NCI-H146 (cell line): Measurements from ENCODE around the gene NR3C2.

Experiments used
- DNase-seq: peaks from one replicate; lab custom pipeline; 2025; lab: John Stamatoyannopoulos, UW

NR3C2 gene

DNA sequence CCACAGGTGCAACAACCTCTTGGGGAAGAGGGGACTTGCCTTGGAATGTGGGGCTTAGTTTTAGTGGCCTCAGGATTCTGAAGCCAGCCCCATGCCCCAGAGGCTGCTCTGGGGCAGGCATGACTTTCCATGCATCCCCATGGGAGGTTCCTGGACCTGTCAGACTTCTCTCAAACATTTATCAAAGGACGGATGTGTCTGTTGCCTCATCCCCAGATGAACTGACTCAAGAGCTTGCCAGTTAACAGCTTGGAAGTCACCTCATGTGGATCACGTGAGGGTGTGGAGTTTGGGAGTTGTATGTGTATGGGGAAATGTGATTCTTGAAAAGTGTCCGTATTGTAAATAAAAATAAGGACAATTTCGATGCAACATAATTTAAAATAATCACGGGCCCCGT lies 368.9 kb downstream of the NR3C2 start:
- DNase-seq = no peak

DNA sequence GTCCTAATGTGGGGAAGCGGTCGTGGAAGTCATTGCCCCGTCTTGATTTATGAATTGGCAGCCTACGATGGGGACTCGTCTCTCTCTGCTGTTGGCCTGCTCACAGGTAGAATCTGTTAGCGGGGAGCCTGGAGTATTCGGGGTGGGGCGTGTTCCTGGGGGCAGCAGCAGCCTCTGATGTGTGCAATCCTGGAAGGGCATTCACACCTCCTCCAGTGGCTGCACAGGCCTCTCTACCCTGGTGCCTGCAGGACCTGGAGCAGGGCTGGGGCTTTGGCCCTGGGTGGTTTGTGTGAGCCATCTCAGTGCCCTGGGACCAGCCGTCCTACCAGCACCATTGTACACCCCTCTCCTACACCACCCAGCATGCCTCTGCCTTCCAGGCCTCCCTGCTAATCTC lies 369.4 kb downstream of the NR3C2 start:
- DNase-seq = no peak

DNA sequence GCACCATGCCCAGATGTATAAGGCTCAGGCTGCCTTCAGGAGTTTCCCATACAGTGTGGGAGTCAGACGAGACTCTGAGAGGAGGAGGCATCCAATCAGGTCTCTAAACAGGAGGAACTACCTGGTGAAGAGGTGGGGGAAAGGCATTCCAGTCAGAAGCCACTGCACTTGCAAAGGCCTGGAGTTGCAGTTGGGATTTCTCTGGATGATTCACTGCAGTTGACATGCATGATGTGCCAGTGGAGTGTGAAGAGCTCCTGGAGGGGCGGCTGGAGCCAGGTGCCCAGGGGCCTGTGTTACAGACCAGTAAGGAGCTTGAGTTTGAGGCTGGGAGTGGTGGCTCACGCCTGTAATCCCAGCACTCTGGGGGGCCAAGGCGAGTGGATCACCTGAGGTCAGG lies 371.2 kb downstream of the NR3C2 start:
- DNase-seq = no peak

DNA sequence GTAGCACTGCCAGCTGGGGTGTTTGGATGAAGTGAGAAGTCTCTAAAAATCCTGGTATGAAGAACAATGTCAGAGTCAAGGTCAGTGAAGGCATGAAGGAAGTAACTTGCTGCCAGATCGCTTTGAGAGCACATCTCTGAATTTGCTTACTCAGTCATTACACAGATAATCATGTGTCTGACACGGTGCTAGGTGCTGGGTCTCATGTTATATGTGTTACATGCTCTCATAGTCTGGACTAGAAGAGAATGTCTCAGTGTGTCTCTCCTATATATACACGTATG lies 372.4 kb downstream of the NR3C2 start:
- no peak for DNase-seq

DNA sequence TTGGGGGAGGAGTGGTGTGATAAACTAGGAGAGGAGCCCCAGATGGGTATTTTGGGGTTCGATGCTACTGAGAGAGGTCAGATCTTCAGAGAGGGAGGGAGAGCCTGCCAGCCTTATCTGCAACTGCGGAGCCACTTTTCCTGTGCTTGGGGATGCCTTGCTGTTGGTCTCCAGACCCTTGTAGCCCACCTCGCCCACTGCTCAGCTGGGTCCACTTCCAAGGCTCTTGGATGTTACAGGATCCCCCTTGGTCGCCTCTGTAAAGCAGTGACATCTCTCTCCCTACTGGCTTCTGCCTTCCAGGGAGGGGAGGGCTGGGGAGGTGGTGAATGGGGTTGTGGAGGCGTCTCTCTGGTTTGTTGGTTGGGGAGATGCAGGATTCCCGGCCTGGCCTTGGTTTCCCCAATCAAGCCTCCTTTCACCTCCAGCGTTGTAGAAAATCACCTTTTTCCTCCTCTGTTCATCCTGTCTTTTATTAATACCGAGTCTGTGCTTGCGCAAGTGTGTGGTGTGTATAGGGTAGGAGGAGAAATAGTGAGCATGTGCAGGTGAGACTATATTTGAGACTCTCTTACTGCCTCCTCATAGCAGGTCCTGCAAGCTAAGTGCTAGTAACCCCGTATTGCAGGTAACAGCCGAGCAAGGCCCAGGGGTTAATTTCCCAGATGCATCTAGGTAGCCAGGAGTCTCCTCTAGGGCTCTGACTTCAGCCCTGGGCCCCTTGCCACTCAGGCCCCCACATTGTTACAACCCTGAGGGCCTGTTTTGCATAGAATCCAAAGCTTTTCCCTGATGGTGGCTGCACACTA lies 372.9 kb downstream of the NR3C2 start:
- DNase-seq = no peak

DNA sequence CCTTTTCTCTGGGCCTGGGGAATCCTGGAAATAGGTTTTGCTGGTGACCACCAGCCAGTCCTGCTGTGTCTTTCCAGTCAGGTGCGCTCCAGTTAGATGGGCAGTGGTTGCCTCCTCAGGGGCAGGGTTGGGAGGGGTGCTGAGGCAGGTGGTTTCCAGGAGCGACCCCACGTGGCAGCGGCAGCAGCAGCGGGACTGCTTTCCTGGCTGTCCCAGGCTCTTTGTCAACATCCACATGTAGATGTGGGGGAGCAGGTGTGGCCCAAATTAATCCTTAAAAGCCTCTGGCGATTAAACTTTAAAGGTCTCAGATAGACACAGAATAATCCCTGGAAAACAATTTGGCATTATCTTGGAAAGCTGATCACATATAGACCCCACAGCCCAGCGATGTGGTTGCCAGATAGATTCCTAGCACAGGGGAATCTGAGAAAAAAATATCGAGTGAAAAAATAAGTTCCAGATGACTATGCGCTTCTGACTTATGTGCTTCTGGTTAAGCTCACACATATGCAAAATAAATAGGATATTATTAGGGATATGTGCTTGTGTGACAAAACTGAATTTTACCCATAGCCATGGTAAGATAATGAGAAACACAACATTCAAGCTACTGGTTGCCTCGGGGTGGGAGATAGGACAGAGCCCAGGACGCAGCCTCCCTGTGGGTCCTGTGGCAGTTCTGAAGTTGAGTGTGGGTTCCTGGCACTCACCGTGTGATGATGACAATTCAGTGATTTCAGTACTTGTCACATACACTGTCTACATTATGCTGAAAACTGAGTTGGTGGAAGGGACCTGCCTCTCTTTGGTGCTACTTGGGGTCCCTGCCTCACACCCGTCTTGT lies 373.9 kb downstream of the NR3C2 start:
- no peak for DNase-seq

DNA sequence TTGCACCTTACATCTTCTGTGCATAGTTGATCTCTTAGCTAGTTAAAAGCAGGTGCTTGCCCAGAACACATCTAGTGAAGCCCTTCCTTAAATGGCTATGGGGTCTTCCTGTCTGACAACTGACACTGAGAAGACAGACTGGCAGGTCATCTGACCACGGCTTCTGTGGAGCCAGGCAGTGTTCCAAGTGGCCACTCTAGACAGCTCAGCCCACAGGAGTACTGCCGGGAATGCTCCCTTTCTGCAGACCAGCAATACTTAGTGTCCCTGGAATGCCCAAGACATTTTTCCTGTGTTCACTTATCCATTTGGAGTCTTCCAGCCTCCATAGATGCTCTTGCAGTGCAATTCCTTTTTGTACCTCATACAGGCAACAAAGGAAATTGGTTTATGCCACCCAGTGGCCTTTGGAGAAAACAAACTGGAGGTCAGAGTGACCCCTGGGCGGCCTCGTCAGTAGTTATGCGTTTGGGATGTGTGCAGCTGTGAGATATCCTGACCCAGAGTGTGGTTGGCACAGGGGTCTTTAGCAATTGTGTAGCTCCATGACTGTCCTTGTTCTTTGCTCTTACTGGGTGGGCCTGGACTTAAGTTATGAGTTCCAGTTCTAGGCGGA lies 374.8 kb downstream of the NR3C2 start:
- DNase-seq = no peak

DNA sequence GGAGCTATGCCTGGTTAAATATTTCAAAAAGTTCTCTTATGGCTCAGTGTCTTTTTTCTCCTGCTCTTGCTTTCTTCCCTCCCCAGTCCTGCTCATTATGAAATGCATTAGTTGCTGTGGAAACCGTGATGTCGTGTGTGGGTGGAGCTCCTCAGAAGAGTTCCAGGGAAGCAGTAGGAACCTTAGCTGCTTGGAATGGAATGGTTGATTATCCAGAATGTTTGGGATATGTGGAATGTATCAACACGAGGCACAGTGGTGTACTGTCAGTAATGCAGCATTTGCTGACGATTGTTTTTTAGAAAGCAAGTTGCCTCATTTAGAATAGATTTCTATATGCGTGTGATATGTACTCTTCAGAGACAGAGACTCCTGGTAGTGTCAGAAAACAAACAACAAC lies 377.1 kb downstream of the NR3C2 start:
- DNase-seq = no peak

DNA sequence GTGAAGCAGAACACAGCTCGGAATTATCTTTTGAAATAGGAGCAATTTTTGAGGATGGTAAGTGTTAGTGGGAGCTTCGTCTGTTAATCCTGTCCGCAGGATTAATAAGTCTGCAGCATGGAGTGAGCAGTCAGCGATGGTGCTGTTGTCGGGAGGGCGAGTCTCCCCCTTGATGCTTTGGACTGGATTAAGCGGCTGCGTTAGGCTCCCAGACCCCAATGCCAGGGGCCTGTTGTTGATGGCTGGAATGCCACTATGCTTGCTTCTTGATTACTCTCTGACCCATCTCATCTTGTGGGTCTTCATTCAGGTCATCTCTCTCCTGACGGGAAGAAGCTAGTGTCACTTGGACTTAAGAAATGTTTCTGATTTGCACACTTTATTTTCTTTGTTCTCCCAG lies 377.8 kb downstream of the NR3C2 start:
- no peak for DNase-seq

DNA sequence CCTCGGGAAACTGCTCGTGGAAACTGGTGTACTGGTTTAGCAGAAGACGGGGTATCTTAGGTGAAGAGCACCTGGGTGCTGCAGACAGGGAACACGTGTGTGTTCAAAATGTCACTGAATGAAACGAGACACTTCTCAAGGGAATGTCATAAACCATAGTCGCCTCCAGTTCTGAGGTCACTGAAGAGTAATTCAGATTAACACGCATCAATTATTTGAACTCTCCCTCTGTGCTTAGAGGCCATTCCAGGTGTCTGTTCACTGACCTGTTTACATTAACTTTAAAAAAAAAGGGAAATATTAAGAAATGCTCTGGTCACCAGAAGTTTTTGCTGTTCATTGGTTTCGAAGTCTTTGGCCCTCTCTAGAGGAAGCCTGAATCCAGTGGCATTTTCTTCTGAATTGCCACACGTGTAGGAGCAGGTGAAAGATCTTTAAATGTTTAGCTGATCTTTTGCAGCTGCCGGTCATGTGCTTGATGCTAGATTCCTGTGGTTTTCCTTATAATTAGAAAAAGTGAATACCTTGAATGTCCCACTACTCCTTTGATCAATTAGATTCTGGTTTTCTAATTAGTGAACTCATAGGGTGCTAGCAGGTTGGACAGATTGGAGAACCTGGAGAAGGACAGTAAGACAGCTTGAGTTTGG lies 379.8 kb downstream of the NR3C2 start:
- no peak for DNase-seq

DNA sequence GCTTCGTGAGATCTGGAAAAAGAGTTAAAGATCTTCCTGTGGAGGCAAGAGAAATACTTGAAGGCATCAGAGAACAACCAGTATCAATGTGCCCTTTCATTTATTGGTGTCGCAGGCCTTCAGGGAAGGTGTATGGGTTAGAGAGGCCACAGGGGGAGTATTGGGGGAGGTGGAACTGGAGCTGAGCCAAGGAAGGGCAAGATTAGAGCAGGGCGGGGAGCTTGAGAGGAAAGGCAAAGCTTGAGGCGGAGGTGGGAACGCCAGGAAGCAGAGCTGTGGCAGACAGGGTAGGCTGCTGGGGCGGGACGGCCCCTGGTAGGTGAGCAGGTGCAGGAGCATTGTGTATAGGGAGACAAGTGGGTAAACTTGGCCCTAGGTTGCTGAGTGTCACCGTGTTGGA lies 380.4 kb downstream of the NR3C2 start:
- no peak for DNase-seq

DNA sequence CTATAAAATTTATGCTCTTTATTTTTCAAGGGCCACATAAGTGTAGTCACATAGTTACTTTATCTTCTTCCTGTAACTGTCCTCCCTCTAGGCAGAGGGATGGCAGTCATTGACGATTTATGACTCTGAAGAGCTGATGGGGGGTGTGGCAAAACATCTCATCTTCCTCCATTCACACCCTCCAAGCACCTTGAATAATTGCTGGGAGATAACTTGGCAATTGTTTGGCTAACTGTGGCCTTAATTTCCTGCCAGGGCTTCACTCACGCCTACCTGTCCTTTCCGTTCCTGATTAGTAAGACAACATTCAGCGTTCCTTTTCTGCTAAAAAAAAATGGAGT lies 381.1 kb downstream of the NR3C2 start:
- DNase-seq = no peak

DNA sequence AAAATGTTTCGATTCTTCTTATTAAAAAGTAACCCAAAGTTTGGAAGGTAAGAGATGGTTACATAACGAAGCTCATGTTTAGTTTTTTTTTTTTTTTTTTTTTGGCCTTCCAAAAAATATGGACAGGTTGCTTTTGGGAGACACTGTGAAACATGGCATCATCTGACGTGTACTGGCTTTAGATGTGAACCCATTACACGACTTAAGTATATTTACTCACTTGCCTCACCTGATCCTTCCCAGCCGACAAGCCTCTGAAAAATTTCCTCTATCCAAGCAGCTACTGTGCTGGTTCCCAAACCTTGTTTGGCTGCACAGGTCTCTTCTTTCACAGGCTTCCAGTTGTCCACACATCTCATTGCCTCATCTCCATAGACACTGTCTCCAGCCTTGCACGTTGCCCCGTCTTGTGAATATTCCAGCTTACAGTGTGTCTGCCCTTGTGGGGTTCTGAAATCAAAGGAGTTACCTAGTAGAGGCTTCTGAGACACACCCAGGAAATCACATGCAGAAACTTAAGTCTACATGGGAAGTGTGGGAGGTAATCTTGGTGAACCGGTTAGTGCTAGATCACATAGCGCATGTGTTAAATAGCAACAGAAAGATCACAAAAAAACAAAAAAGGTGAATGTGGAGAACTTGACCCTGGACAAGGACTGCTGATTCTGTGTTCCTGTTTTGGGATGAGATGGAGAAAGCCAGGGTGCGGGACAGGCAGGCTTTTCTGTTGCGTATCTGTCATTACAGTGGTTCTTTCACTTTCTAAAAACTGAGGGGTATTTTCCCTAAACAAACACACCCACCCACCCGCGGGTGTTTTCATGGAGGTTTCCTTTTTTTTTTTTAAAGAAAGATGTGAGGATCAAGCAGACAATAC lies 381.7 kb downstream of the NR3C2 start:
- no peak for DNase-seq

DNA sequence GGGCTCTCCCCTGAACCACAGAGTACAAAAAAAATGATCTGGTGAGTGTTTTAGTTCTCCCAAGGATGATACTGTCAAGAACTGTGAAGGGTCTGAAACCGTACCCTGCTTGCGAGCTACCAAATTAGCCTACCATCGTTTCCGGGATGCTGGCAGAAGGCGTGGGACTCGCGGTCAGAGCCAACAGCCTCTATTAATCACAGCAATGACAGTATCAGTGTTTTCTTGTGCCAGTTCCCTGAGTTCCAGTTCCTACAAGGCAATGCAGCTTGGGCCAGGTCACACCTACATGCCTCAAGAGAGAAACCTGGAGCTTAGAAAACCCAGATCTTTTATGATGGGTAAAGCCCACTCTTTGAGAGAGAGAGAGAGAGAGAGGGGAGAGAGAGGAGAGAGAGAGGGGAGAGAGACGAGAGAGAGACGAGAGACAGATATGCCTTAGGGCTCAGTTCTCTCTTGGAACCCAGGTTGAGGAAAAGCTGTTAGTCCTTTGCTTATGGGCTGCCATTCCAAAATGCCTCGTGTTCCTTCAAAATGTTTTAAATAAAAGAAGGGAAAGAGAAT lies 382.5 kb downstream of the NR3C2 start:
- DNase-seq = no peak

DNA sequence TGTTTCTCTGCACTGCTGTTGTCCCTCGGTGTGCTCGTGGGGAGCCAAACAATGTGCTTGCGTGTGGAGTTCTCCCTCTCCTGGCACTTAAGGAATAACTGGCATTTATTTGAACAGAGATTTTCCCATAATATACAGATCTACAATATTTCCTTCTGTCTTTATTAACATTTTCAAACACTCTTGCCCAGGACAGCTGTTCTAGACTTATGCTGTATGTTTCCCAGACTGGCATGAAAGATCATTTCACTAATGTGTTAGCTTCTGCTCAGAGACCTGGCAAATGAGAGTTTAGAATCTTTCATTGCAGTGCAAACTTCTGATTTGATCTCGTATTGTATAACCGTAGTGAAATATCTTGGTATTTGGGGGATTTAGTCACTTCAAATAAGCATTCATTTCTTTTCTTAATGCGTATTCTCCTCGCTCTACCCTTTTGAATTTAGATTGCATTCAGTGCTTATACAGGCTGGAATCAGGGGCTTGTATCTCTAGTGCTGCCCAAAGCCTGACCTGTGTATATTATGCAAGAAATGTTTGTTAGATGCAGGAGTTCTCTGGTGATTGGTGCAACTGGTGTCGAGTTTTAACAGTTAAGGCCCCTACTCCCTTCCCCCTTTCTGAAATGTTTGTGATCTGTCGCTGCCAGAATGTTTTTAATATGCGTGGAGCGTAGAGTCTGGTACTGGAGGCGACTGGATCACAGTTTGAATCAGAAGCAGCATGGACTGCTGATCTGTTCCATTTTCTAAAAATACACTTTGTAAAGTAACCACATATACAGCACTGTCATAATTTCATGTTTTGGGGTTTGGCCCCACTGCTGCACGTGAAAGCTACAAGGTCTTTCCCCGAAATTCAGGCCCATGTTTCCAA lies 384.0 kb downstream of the NR3C2 start:
- no peak for DNase-seq

DNA sequence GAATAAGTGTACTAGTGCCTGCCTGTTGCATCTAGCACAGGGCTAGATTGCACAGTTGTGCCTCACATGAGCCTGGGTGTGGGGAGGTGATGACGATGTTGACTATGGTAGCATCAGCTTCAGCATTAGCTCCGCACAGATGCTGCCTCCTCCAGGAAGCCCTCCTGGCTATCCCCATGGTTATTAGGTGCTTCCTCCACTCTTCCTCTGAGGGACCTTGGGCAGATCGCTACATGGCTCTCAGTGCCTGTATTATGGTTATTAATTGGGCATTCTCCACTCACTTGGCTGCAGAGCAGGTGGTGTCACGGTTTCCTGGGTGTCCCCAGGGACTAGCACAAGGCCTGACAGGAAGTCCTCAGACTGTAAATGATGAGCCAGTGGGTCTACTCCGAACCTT lies 384.7 kb downstream of the NR3C2 start:
- DNase-seq = no peak

DNA sequence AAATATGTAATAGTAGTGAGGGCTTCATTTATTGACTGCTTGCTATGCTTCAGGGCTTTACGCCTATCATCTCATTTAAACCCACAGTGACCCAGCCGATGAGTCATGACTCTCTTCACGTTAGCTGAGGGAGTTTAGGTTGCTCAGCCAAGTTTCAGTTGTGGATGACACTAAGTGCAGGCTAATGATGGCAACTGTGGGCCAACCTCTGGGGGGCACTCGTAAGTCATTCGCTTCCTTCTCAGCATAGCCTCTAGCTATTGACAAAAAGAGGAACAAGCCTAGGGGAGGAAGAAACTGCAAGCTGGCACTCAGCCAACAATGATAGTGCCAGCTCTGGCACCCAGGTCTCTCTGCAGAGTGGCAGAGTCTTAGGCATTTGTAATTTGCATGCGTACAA lies 385.3 kb downstream of the NR3C2 start:
- no peak for DNase-seq

DNA sequence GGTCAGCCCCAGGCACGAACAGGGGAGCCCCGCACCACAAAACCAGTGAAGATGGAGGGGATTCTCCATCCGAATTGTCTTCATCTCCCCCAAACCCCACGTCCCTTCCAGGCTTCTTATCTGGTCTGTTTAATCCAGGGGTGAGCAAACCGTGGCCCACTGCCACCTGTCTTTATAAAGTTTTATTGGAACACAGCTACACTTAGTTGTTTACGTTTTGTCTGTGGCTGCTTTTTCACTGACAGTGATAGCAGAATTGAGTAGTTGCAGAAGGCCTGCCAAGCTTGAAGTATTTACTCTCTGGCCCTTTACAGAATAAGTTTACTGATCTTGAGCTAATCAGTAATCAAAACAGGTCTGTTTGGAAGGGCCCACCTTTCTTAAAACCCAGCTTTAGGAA lies 386.4 kb downstream of the NR3C2 start:
- DNase-seq = no peak

DNA sequence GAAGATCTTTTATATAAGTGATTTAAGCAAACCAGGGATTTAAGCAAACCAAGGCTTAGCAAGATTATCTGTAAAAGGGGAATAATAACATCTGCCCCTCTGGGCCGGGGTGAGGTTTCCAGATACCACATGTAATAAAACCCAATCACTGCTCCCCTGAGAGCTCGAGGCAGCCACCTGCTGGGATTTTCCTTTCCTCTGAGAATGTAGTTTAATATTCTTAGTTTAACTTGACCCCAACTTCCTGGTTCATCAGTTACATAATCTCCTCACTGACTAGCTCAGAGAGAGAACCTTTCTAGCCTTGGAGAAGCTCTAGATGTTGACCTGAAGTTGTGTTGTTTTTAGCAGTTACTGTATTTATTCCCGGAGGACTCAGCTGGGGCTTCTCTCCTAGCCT lies 387.9 kb downstream of the NR3C2 start:
- DNase-seq = no peak

DNA sequence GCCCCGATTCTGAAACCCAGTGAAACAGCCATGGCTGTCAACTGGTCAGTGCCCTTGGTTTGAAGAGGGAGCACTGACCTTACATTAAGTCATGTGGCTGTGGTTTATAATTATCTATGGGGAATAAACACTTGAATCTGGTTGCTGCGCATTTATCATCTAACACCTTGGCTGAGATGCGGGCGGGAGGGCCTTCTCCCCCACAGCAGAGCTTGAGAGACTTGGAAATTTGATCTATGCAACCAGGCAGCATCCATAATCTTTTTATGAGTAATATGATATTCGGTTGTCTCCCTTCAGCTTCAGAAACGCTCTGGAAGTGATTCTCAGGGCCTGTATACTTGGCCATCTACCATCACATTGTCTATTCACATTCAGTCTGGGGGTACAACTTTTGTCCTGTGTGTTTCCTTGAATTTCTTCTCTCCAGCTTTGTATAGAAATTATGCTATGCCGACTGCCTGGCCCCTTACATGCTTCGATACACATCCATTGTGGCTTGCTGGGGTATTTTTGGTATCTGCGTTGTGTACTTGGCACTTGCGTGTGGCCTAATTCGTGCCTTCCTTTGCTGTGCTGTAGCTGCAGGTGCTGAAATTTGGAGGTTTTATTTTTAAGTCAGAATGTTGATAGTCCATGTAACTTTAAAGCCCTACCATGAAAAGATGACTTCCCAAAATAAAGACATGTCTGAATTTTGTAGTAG lies 388.8 kb downstream of the NR3C2 start:
- no peak for DNase-seq
